NCI-H2171 treated with DMSO at 0.1 percent for 48 hours (cell line): ENCODE data around the gene SULT1C2.
"Not testable (repeated sequence)": the region's sequence is repeated elsewhere in the genome, so short reads cannot be mapped to it uniquely, and the experiment has no call there.

Experiments used
- DNase-seq: peaks from one replicate; lab custom pipeline; 2025; lab: John Stamatoyannopoulos, UW

Gene SULT1C2

GRCh38 chr2:108354136-108354535 is 65.4 kb downstream of the SULT1C2 start:
- no peak for DNase-seq

- DNase-seq, result no peak
Observed at GRCh38 chr2:108355906-108356734, 67.4 kb downstream of the SULT1C2 start.

GRCh38 chr2:108359336-108359735 is 70.6 kb downstream of the SULT1C2 start:
- DNase-seq, result not testable (repeated sequence)
